Activated B cell treated with CpG ODN at 0.5 μM for 24 hours (primary cell): ENCODE measurements around the gene TGM6. TPM values are rescaled to one million over a fixed set of nuclear protein-coding genes. Genes with fewer than 3 reads are reported as not detected.

ENCODE experiments used
- ATAC-seq: fragments of 200-7000 bp; cut with Tn5 transposase; one replicate; pipeline ENCODE4 v1.10.0; 2021; ENCODE audit warnings: low read depth, mild to moderate bottlenecking, moderate library complexity
- CTCF ChIA-PET: fragments of 350-600 bp; sonication (Branson Sonifier 250); formaldehyde crosslinking; loops from one replicate; lab custom pipeline; 2021; ENCODE audit warnings: antibody characterized with exemption; lab: Charles Lee
- POLR2A ChIA-PET: fragments of 350-600 bp; sonication (Branson Sonifier 250); formaldehyde crosslinking; loops from one replicate; lab custom pipeline; 2021; ENCODE audit warnings: antibody characterized with exemption; lab: Charles Lee
- DNase-seq: peaks from one replicate; pipeline ENCODE4 v3.0.0; 2022
- H3K27ac Mint-ChIP-seq: one replicate; pipeline ENCODE4 v1.8.0; 2020; ENCODE audit warnings: mixed read lengths
- H3K27me3 Mint-ChIP-seq: one replicate; pipeline ENCODE4 v1.8.0; 2021; ENCODE audit warnings: mixed read lengths
- H3K36me3 Mint-ChIP-seq: one replicate; pipeline ENCODE4 v1.8.0; 2021; ENCODE audit warnings: low read depth, mixed read lengths
- H3K4me1 Mint-ChIP-seq: one replicate; pipeline ENCODE4 v1.8.0; 2021; ENCODE audit warnings: mixed read lengths
- H3K4me3 Mint-ChIP-seq: one replicate; pipeline ENCODE4 v1.8.0; 2020; ENCODE audit warnings: mild to moderate bottlenecking, mixed read lengths
- H3K9me3 Mint-ChIP-seq: one replicate; pipeline ENCODE4 v1.8.0; 2020; ENCODE audit warnings: mixed read lengths
- intact Hi-C: fragments of 100-400 bp; cut with micrococcal nuclease; formaldehyde crosslinking; loops from one replicate; pipeline ENCODE4 v1.15.1; 2024
- total RNA-seq: library from RNA; stranded (reverse); gene quantifications from 2 replicates; pipeline ENCODE4 v1.2.3, GENCODE V29; 2022
- TF ChIP-seq, protein P1 (sequence below): fragments of 200-600 bp; IDR thresholded peaks from one replicate; pipeline ENCODE4 v1.8.0; 2022; ENCODE audit warnings: antibody characterized with exemption, mild to moderate bottlenecking

The TGM6 gene
- total RNA-seq, 1 donor from 2014 or later = not detected

GRCh38 chr20:2379511-2380229 is 1.0 kb upstream of the TGM6 start:
- TF ChIP-seq, protein P1, sequence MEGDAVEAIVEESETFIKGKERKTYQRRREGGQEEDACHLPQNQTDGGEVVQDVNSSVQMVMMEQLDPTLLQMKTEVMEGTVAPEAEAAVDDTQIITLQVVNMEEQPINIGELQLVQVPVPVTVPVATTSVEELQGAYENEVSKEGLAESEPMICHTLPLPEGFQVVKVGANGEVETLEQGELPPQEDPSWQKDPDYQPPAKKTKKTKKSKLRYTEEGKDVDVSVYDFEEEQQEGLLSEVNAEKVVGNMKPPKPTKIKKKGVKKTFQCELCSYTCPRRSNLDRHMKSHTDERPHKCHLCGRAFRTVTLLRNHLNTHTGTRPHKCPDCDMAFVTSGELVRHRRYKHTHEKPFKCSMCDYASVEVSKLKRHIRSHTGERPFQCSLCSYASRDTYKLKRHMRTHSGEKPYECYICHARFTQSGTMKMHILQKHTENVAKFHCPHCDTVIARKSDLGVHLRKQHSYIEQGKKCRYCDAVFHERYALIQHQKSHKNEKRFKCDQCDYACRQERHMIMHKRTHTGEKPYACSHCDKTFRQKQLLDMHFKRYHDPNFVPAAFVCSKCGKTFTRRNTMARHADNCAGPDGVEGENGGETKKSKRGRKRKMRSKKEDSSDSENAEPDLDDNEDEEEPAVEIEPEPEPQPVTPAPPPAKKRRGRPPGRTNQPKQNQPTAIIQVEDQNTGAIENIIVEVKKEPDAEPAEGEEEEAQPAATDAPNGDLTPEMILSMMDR = no peak
- H3K4me3 Mint-ChIP-seq = no peak overlapping the region
- peaks cover 15% of the 10 kb centered on the region for H3K27me3 Mint-ChIP-seq
- CTCF ChIA-PET = no interaction called here
- POLR2A ChIA-PET = no interaction called here
- intact Hi-C loops = no loop called here
- DNase-seq (no peak), ATAC-seq (no peak)
- no peaks in the 10 kb centered on the region for H3K4me1 Mint-ChIP-seq
- no peaks in the 10 kb centered on the region for H3K9me3 Mint-ChIP-seq
- H3K27ac Mint-ChIP-seq = no peak overlapping the region
- no peaks in the 10 kb centered on the region for H3K36me3 Mint-ChIP-seq

GRCh38 chr20:2381303-2381702 is 602 bp downstream of the TGM6 start:
- CTCF ChIA-PET = no interaction called here
- ATAC-seq = no peak
- Mint-ChIP-seq H3K4me1 (no peaks in the 10 kb centered on the region), H3K9me3 (no peaks in the 10 kb centered on the region), H3K36me3 (no peaks in the 10 kb centered on the region), H3K4me3 (no peak overlapping the region), H3K27ac (no peak overlapping the region), H3K27me3 (peaks cover 16% of the 10 kb centered on the region)
- intact Hi-C loops = no loop called here
- POLR2A ChIA-PET = no interaction called here
- TF ChIP-seq, protein P1 = no peak
- DNase-seq = no peak

DNA sequence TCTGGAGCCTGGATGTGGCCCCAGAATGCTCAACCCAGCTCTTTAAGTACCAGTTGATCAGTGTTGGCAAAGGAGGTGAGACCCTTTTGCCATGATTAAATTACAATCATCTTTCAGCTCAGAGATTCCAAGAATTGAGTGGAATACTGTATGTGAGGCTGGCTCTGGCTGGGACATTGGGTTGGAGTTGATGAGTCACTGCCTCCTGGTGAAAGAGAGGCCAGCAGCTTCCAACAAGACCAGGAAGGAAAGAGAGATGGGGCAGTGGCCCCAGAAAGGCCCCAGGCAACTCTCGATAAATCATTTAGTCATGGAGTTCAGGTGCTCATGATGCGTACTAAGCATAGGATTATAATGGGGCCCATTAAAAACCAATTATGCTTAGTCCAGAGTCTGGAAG is 2.1 kb downstream of the TGM6 start:
- TF ChIP-seq, protein P1 = no peak
- ChIA-PET CTCF (interaction anchor here (0.7 kb wide), 1 partner anchor 174 kb away, joined by 3 read pairs; no protein-coding TSS in a partner anchor), POLR2A (no interaction called here)
- intact Hi-C loops = no loop called here
- H3K9me3 Mint-ChIP-seq = peaks cover 4% of the 10 kb centered on the region
- H3K27ac Mint-ChIP-seq = no peak overlapping the region
- ATAC-seq (no peak), DNase-seq (no peak)
- H3K4me3 Mint-ChIP-seq = no peak overlapping the region
- no peaks in the 10 kb centered on the region for H3K4me1 Mint-ChIP-seq
- peaks cover 1% of the 10 kb centered on the region for H3K36me3 Mint-ChIP-seq
- H3K27me3 Mint-ChIP-seq = peaks cover 15% of the 10 kb centered on the region

GRCh38 chr20:2385026-2385425 is 4.3 kb downstream of the TGM6 start:
- Mint-ChIP-seq H3K27me3 (peaks cover 15% of the 10 kb centered on the region), H3K9me3 (peaks cover 12% of the 10 kb centered on the region), H3K36me3 (peaks cover 1% of the 10 kb centered on the region), H3K27ac (no peak overlapping the region), H3K4me3 (no peak overlapping the region), H3K4me1 (no peaks in the 10 kb centered on the region)
- ChIA-PET CTCF (interaction anchor here (1.0 kb wide), 1 partner anchor 67 kb away, joined by 3 read pairs; no protein-coding TSS in a partner anchor), POLR2A (no interaction called here)
- TF ChIP-seq, protein P1 = no peak
- ATAC-seq (no peak), DNase-seq (no peak)
- intact Hi-C loops = no loop called here

DNA sequence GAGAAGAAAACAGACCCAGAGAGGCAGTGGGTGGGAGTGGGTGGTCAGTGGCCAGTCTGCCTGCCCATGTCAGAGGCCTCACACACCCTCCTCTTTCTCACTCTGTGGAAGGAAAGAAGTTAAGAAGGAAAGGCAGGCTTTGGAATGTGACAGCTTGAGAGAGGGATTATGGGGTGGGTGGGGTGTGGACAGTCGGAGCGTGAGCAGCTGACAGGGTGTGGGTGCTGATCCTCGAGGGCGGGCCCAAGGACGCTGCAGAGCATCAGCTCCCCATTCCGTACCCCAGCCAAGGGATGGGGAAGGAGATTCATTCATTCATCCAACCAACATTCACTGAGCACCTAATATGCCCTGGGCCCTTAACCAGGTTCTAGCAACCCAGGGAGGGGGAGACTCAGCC is 4.8 kb downstream of the TGM6 start:
- Mint-ChIP-seq H3K4me1 (peaks cover under 1% of the 10 kb centered on the region), H3K4me3 (no peak overlapping the region), H3K27ac (no peak overlapping the region), H3K27me3 (peaks cover 15% of the 10 kb centered on the region), H3K9me3 (peaks cover 12% of the 10 kb centered on the region), H3K36me3 (peaks cover 1% of the 10 kb centered on the region)
- ChIA-PET CTCF (no interaction called here), POLR2A (no interaction called here)
- intact Hi-C loops = no loop called here
- ATAC-seq (no peak), DNase-seq (no peak)
- TF ChIP-seq, protein P1 = no peak
